Heart left ventricle (tissue), 13 donors: Measurements from ENCODE around the gene EMD.

Experiments used
- CTCF ChIP-seq, 12 donors: fragments of 200-600 bp; sonication (generic) in 4 of 12; IDR thresholded peaks; one replicate each; pipeline versions ENCODE4 v1.5.0 to v1.8.0; 2018 to 2022; ENCODE audit warnings: antibody characterized with exemption in 12 of 12, mild to moderate bottlenecking in 5 of 12
- POLR2A ChIP-seq, 2 donors: fragments of 450-650 bp; IDR thresholded peaks; one replicate each; pipeline ENCODE4 v1.6.1; 2017; ENCODE audit warnings: antibody characterized with exemption in 2 of 2, mild to moderate bottlenecking in 2 of 2, moderate library complexity in 2 of 2
- donor health status: ischemic (EF 13 %, LVEDD 7.1; RV severe dilation, severe dysfunction).
- donor health status: DM: no; HTN: yes; CAD: no.
- donor health status: DM: no; HTN: no; CAD: no.
- donor health status: ischemic (EF 25% LVEDD 6.9; RV normal size, moderate dysfunction).
- donor health status: ischemic (EF 25% LVEDD 5.7; RV mildly dilated, moderate dysfunction).
- donor health status: ischemic (EF 35%, LVEDD 5.7; RV mildly dilated, moderate dysfunction).
- donor health status: nonischemic (EF 11% LVEDD 7.7; RV severe dilation, severe dysfunction).
- donor health status: DM: yes; HTN: yes; CAD: no.
- donor health status: PGD.
- donor health status: ischemic (EF 29% LVEDD 5.4; RV normal size, mild dysfunction).
- donor health status: nonischemic (EF 23%, LVEDD 6.1; RV moderate dilation, normal function).

GRCh38 chrX:154352012-154352401 is 27.1 kb upstream of the EMD start:
- TF ChIP-seq CTCF (IDR thresholded peaks at IDR 0.05) (no peak), POLR2A (IDR thresholded peaks at IDR 0.05) (no peak)
